CD4-positive, alpha-beta T cell treated with Interleukin-17A for 4 hours (primary cell): ENCODE data around the gene CEP20.

Experiments used
- DNase-seq: peaks from one replicate; pipeline ENCODE4 v3.0.0-alpha.2; 2020; ENCODE audit warnings: mixed read lengths

The CEP20 gene

GRCh38 chr16:15827709-15828343 lies 60.6 kb downstream of the CEP20 start:
- DNase-seq, result no peak

GRCh38 chr16:15827299-15827698 lies 61.1 kb downstream of the CEP20 start:
- DNase-seq, result no peak

- no peak for DNase-seq
Measured at GRCh38 chr16:15825750-15826305, 62.6 kb downstream of the CEP20 start.

GRCh38 chr16:15822957-15823356 lies 65.4 kb downstream of the CEP20 start:
- DNase-seq, result no peak

GRCh38 chr16:15820837-15821236 lies 67.6 kb downstream of the CEP20 start:
- no peak for DNase-seq

GRCh38 chr16:15819046-15819445 lies 69.4 kb downstream of the CEP20 start:
- no peak for DNase-seq

- DNase-seq, result no peak
Measured at GRCh38 chr16:15817446-15817845, 71.0 kb downstream of the CEP20 start.

GRCh38 chr16:15816228-15816627 lies 72.2 kb downstream of the CEP20 start:
- DNase-seq, result no peak
